MV-4-11 (cell line): ENCODE results near the gene HBA2.
"Not testable (repeated sequence)": the region's sequence is repeated elsewhere in the genome, so short reads cannot be mapped to it uniquely, and the experiment has no call there.

Source experiments
- DNase-seq: peaks from one replicate; lab custom pipeline; 2025; lab: John Stamatoyannopoulos, UW

HBA2 gene

GRCh38 chr16:194516-194915, 21.8 kb downstream of the HBA2 start:
- DNase-seq: no peak

DNA sequence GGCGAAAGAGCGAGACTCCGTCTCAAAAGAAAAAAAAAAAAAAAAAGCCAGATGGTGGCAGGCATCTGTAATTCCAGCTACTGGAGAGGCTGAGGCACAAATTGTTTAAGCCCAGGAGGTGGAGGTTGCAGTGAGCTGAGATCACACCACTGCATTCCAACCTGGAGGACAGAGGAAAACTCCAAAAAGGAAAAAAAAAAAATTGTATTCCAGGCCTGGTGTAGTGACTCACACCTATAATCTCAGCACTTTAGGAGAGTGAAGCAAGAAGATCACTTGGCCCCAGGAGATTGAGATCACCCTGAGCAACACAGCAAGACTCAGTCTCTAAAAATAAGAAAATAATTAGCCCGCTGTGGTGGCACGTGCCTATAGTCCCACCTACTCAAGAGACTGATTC, 27.7 kb downstream of the HBA2 start:
- DNase-seq: no peak

GRCh38 chr16:203246-203645, 30.6 kb downstream of the HBA2 start:
- DNase-seq: no peak

DNA sequence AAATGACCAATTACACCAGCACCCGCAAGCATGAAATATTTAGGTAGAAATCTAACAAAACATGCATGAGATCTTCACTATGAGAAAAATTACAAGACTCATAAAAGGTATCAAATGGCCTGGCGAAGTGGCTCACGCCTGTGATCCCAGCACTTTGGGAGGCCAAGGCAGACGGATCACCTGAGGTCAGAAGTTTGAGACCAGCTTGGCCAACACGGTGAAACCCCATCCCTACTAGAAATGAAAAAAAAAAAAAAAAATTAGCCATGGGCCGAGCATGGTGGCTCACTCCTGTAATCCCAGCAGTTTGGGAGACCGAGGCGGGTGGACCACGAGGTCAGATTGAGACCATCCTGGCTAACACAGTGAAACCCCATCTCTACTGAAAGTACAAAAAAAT, 31.4 kb downstream of the HBA2 start:
- not testable (repeated sequence) for DNase-seq

DNA sequence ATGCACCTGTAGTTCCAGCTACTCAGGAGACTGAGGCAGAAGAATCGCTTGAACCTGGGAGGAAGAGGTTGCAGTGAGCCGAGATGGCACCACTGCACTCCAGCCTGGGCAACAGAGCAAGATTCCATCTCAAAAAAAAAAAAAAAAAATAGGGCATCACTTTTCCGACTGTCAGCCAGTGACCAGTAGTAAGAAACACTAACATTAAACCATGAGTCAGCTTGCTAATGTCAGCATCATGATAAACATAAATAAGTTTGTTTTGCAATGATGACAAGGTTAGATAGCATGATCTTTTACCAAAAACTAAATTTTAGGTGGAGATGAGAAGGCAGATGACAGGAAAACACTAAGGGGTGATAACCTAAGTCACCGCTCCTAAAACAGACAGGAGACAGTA, 36.7 kb downstream of the HBA2 start:
- DNase-seq: not testable (repeated sequence)

DNA sequence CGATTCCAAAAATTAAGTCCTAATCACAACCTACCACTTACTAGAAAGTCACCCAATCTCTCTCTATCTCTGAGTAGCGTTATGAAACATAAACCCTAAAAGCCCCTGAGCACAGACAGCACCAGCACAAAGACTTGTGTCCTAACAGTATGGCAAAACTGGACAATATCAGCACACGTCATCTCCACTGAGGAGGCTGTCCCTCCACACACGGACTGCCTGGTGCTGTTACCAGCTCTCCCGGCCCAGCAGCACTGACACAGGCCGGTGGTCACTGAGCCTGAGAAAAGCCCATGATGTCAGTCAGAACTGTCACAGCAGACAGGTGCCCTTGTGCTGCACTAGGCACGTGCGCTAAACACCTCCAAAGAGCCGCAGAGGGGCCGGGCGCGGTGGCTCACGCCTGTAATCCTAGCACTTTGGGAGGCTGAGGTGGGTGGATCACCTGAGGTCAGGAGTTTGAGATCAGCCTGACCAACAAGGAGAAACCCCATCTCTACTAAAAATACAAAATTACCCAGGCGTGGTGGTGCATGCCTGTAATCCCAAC, 39.0 kb downstream of the HBA2 start:
- not testable (repeated sequence) for DNase-seq

DNA sequence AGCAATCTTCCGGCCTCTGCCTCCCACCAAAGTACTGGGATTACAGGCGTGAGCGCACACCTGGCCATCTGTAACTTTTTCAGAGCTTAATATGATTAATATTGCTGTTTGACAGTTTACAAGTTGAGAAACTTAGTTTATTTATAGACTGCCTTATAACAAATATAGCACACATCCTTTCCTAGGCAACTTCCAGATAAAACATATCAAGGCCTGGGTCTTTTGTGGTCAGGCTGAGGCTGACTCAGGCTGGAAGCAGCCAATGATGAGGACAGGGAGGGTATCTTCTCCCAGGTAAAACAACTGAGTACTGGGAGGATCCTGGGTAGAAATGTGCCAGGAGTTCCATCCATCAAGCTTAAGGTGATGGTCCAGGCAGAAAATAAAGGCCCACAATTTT, 40.3 kb downstream of the HBA2 start:
- no peak for DNase-seq

DNA sequence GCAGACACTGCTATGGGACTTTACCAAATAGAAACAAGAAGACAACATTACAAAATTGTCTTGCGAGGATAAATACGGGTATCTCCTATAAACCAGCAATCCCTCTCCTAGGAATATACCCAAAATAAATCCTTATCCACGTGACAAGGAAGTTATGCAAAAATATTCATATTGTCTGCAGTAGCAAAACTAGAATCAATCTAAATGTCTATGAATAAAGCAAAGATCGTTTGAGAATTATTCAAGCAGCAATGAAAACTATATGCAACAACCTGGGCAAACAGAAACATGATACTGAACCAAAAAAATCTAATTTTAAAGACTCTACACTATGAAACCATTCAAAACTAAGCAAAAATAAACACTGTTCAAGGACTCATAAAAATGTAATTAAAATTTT, 47.3 kb downstream of the HBA2 start:
- no peak for DNase-seq
